Measurements from ENCODE around the gene OSBPL1A. TPM values are rescaled to one million over a fixed set of nuclear protein-coding genes. Genes with fewer than 3 reads are reported as not detected.

Gene OSBPL1A
- polyA plus RNA-seq (2012; ENCODE audit: insufficient read length, low read depth): 14.2 TPM

DNA sequence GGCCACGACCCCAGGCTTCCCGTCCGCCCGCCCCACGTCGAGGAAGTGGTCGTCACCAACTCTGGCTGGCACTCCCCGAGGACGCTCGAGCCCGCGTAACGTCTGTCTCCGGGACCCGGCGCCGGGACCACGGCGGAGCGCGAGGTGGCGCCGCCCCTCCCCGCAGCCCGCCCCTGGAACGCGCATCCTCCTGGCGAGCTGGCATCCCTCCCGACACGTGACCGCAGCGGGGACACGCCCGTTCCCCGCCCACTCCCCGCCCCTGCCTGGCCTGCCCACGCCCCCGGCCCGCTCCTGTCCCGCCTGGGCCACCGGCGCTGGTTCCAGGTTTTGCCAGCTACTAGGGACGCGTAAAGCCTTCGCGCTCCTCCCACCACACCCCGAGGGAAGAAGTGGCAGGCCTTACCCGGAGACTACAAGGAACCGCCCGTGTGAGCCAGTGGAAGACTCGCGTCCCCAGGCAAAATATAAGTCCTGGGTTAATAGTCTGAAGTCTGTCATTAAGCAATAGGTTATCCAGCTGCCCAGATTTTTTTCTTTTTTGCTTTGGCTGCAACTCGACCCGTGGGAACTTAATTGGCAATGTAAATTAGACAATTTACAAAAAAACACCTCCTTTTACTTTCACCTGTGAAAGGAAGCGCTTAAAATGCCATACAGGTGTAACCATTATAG is at the start of gene OSBPL1A:
Gene OSBPL1A, minus strand, starts transcription at position 131 of the 675 bp plus-strand sequence. CDS start 20,291 bp downstream, outside the sequence.
- 0 out of 2 replicates have a peak, but pooled peaks have one; percentile 9 for TF ChIP-seq TAF1 (IDR thresholded peaks at IDR 0.05; ENCODE audit: borderline replicate concordance, insufficient read depth, low read length)
- TF ChIP-seq, protein P1, sequence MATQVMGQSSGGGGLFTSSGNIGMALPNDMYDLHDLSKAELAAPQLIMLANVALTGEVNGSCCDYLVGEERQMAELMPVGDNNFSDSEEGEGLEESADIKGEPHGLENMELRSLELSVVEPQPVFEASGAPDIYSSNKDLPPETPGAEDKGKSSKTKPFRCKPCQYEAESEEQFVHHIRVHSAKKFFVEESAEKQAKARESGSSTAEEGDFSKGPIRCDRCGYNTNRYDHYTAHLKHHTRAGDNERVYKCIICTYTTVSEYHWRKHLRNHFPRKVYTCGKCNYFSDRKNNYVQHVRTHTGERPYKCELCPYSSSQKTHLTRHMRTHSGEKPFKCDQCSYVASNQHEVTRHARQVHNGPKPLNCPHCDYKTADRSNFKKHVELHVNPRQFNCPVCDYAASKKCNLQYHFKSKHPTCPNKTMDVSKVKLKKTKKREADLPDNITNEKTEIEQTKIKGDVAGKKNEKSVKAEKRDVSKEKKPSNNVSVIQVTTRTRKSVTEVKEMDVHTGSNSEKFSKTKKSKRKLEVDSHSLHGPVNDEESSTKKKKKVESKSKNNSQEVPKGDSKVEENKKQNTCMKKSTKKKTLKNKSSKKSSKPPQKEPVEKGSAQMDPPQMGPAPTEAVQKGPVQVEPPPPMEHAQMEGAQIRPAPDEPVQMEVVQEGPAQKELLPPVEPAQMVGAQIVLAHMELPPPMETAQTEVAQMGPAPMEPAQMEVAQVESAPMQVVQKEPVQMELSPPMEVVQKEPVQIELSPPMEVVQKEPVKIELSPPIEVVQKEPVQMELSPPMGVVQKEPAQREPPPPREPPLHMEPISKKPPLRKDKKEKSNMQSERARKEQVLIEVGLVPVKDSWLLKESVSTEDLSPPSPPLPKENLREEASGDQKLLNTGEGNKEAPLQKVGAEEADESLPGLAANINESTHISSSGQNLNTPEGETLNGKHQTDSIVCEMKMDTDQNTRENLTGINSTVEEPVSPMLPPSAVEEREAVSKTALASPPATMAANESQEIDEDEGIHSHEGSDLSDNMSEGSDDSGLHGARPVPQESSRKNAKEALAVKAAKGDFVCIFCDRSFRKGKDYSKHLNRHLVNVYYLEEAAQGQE (IDR thresholded peaks at IDR 0.05; ENCODE audit: insufficient read depth in 1 of 2, low read depth in 2 of 2, low read length in 2 of 2): no peak
- 0 out of 2 replicates have a peak, but pooled peaks have one; percentile 12 for TF ChIP-seq SIN3A (IDR thresholded peaks at IDR 0.05; ENCODE audit: borderline replicate concordance, insufficient read depth, low read length)
- peak; percentile 75 for TF ChIP-seq POLR2AphosphoS5 (IDR thresholded peaks at IDR 0.05; ENCODE audit: low read depth, low read length)
- TF ChIP-seq FOXP2 (optimal IDR thresholded peaks at IDR 0.05; ENCODE audit: borderline replicate concordance, extremely low read depth, extremely low read length, insufficient read depth): peak; percentile 81

DNA sequence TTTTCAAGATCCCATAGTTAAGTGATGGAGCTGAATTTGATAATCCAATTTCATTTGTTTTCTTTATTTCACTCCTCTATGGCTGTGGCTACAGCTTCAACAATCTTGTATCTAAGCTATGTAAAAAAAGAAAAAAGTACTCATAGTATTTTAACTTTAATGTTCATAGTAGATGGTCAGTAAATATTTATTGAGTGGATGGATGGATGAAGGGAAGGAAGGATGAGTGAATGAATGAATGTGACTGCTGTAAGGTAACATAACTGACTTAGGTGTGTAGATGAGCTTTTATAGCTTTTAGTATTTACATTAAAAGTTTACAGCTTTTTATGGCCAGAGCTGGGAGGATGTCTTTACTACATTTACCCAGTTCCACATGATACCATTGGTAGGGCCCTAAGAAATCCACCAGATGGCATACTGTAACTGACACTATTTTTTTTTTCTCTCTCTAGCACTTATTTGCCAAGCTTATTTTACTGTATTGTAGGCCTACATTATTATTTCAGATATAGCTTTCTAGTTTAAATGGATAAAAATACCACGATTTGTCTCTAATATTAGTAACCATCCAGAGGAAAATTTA is 49.4 kb upstream of the OSBPL1A start:
- TF ChIP-seq, protein P1 (IDR thresholded peaks at IDR 0.05; ENCODE audit: insufficient read depth in 1 of 2, low read depth in 2 of 2, low read length in 2 of 2): no peak
- no peak for TF ChIP-seq POLR2AphosphoS5 (IDR thresholded peaks at IDR 0.05; ENCODE audit: low read depth, low read length)
- TF ChIP-seq FOXP2 (optimal IDR thresholded peaks at IDR 0.05; ENCODE audit: borderline replicate concordance, extremely low read depth, extremely low read length, insufficient read depth): no peak
- TF ChIP-seq TAF1 (IDR thresholded peaks at IDR 0.05; ENCODE audit: borderline replicate concordance, insufficient read depth, low read length): no peak
- TF ChIP-seq SIN3A (IDR thresholded peaks at IDR 0.05; ENCODE audit: borderline replicate concordance, insufficient read depth, low read length): no peak

DNA sequence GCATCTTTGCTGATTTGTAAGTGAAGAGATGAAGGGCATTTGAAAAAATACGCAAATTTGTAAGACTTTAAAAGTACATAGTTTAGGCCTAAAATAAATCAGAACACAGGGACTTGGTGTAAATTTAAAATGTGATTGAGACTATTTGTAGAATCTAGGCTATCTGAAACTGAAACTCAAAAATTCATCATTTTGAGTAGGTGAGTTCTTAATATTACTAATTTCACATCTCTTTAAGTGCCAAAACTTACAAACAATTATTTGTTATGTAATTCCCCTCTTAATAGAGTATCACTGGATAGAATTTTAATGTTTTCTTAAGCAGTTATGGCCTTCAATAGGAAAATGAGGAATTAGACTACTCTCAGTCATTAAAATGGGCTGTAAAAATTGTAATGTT is 48.8 kb upstream of the OSBPL1A start:
- TF ChIP-seq FOXP2 (optimal IDR thresholded peaks at IDR 0.05; ENCODE audit: borderline replicate concordance, extremely low read depth, extremely low read length, insufficient read depth) (no peak), SIN3A (IDR thresholded peaks at IDR 0.05; ENCODE audit: borderline replicate concordance, insufficient read depth, low read length) (no peak), TAF1 (IDR thresholded peaks at IDR 0.05; ENCODE audit: borderline replicate concordance, insufficient read depth, low read length) (no peak), POLR2AphosphoS5 (IDR thresholded peaks at IDR 0.05; ENCODE audit: low read depth, low read length) (no peak)
- TF ChIP-seq, protein P1 (IDR thresholded peaks at IDR 0.05; ENCODE audit: insufficient read depth in 1 of 2, low read depth in 2 of 2, low read length in 2 of 2): no peak

DNA sequence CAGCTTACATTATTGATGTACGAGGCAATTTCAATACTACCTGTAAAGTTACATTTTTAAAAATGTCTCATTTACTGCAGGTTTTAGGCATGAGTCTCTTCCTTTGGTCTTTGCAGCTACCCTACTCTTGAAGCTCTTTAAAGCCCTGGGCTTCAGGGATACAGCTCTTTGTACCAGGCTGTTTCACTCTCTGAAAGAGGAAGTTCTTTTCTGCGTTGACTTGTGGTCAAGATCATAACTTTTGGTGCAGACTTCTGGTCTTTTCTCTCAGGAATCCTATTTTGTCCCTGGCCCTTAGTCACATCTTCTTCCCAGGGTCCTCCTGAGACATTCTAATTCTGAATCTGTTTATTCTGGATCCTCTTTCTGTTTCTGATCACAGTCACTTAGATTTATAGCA is 46.2 kb upstream of the OSBPL1A start:
- TF ChIP-seq SIN3A (IDR thresholded peaks at IDR 0.05; ENCODE audit: borderline replicate concordance, insufficient read depth, low read length) (no peak), TAF1 (IDR thresholded peaks at IDR 0.05; ENCODE audit: borderline replicate concordance, insufficient read depth, low read length) (no peak), FOXP2 (optimal IDR thresholded peaks at IDR 0.05; ENCODE audit: borderline replicate concordance, extremely low read depth, extremely low read length, insufficient read depth) (no peak), POLR2AphosphoS5 (IDR thresholded peaks at IDR 0.05; ENCODE audit: low read depth, low read length) (no peak)
- TF ChIP-seq, protein P1 (IDR thresholded peaks at IDR 0.05; ENCODE audit: insufficient read depth in 1 of 2, low read depth in 2 of 2, low read length in 2 of 2): no peak

Measured in PFSK-1 (cell line).